ENCODE data around the gene PPP2R2C.

GRCh38 chr4:6423575-6423974 lies 48.8 kb downstream of the PPP2R2C start:
- TF ChIP-seq ZNF530 (tag by site-specific recombination; IDR thresholded peaks at IDR 0.05; ENCODE audit: low read depth) = no peak
- TF ChIP-seq TSHZ1 (tag by site-specific recombination; IDR thresholded peaks at IDR 0.05; ENCODE audit: borderline replicate concordance) = no peak
- TF ChIP-seq ZNF830 (tag by site-specific recombination; IDR thresholded peaks at IDR 0.05; ENCODE audit: low read depth) = no peak
